Erythroblast (primary cell): ENCODE data around the gene ZNF143.

ENCODE experiments used
- GATA1 ChIP-seq: IDR thresholded peaks from 2 replicates; pipeline ENCODE4 v1.6.1; 2011; ENCODE audit warnings: low read depth, mild to moderate bottlenecking, control low read depth, low read length, moderate library complexity
- POLR2A ChIP-seq: IDR thresholded peaks from 2 replicates; pipeline ENCODE4 v1.6.1; 2011; ENCODE audit warnings: mild to moderate bottlenecking, low read length

DNA sequence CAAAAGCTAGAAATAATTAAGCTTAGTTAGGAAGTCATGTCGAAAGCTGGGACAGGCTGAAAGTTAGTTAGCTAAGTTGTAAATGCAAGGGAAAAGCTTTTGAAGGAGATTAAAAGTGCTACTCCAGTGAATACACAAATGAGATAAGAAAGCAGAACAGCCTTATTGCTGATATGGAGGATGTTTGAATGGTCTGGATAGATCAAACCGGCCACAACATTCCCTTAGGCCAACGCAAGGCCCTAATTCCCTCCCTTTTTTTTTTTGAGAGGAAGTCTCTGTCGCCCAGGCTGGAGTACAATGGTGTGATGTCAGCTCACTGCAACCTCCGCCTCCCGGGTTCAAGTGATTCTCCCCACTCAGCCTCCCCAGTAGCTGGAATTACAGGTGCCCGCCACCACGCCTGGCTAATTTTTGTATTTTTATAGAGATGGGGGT, 89.4 kb downstream of the ZNF143 start:
- TF ChIP-seq POLR2A, result no peak
- TF ChIP-seq GATA1, result no peak
